BE2C (cell line): Measurements from ENCODE around the gene ARHGEF37.
A peak's percentile ranks its signal among the peaks of the same experiment; 100 is the strongest.

Experiments used
- DNase-seq: peaks from one replicate; pipeline ENCODE4 v3.0.0-alpha.2; 2020
- H3K27me3 ChIP-seq: fragments of 250-450 bp; sonication (Bioruptor Pico); 2 replicates; pipeline ENCODE4 v1.5.1; 2020; ENCODE audit warnings: mild to moderate bottlenecking
- H3K36me3 ChIP-seq: fragments of 250-450 bp; sonication (Bioruptor Pico); 2 replicates; pipeline ENCODE4 v1.5.1; 2020; ENCODE audit warnings: mild to moderate bottlenecking
- H3K4me1 ChIP-seq: fragments of 250-450 bp; sonication (Bioruptor Pico); 2 replicates; pipeline ENCODE4 v1.5.1; 2020
- H3K4me3 ChIP-seq: 2 replicates; pipeline ENCODE4 v1.5.1; 2011; ENCODE audit warnings: low read depth, low read length
- H3K9me3 ChIP-seq: fragments of 250-450 bp; sonication (Bioruptor Pico); 2 replicates; pipeline ENCODE4 v1.5.1; 2020
- TF ChIP-seq, protein P1 (sequence below): IDR thresholded peaks from 2 replicates; pipeline ENCODE4 v1.5.1; 2012; ENCODE audit warnings: mild to moderate bottlenecking, low read depth, low read length

The ARHGEF37 gene

DNA sequence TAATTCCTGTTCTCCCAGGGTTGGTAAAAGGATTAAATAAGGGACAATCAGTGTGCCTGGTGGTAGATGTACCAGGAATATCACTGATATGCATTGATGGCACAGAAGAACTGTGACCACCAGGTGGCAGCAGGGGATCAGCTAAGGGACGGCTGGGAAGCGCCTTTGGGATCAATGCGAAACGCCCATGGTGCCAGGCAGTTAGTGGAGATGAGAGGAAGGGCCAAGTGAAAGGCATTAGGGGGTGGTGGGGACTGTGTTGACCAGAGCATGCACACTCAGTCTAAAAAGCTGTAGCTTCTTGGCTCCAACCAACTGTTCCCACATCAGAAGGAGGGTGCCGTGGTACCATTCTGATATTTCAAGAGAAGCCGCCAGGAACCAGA lies 55.6 kb downstream of the ARHGEF37 start:
- no peaks in the 10 kb centered on the region for H3K36me3 ChIP-seq
- H3K4me3 ChIP-seq = no peak overlapping the region
- no peaks in the 10 kb centered on the region for H3K9me3 ChIP-seq
- H3K27me3 ChIP-seq = no peaks in the 10 kb centered on the region
- no peaks in the 10 kb centered on the region for H3K4me1 ChIP-seq
- TF ChIP-seq, protein P1, sequence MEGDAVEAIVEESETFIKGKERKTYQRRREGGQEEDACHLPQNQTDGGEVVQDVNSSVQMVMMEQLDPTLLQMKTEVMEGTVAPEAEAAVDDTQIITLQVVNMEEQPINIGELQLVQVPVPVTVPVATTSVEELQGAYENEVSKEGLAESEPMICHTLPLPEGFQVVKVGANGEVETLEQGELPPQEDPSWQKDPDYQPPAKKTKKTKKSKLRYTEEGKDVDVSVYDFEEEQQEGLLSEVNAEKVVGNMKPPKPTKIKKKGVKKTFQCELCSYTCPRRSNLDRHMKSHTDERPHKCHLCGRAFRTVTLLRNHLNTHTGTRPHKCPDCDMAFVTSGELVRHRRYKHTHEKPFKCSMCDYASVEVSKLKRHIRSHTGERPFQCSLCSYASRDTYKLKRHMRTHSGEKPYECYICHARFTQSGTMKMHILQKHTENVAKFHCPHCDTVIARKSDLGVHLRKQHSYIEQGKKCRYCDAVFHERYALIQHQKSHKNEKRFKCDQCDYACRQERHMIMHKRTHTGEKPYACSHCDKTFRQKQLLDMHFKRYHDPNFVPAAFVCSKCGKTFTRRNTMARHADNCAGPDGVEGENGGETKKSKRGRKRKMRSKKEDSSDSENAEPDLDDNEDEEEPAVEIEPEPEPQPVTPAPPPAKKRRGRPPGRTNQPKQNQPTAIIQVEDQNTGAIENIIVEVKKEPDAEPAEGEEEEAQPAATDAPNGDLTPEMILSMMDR = peak; percentile 94
- DNase-seq = peak; percentile 90

DNA sequence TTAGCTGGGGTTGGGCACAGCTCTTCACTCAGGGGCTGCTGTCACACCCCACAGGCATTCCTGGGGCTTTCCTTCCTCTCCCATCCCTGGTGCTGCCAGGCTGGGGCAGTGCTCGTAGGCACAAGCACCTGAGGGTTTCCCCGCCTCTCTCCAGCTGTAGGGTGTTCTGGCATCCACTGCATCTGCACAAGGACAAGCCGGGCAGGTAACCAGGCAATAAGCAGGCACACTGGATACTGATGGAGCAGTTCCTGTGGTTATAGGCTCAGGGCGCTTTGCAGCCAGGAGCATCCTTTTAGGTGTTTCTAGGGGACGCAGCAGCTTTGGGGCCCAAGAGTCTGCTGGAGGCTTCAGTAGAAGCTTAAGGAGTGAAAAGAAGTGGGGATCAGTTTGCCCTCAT lies 56.8 kb downstream of the ARHGEF37 start:
- TF ChIP-seq, protein P1 = no peak

DNA sequence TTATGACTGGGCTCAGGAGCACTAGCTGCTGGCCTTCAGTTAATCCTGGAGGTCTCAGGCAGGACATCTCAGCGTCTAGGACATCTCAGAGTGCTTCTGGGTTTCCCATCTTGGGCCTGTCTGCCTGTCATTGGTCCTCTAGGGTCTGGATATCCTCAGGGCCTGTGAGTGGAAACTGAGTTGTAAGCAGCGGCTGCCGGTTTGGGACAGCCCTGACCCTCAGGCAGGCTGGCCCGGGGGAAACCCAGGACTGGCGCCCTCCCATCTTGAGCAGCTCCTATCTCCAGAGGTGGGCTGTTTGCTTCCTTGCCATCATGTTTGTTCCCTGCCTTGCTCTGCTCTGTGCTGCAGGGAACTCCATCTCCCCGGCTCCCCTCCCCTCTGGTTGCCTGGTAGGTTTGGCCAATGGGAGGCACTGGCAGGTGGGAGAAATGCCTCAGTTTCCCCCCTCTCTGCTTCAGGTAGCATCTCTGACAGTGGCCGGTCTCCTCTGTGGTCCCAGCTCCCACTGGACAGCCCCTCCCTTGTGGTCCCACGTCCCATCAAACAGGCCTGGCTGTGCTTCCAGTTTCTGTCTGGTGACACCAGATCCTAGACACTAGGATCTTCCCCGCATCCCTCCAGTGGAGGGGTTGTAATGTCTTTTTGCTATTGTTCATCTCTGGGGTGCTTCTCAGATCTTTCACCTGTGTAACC lies 57.4 kb downstream of the ARHGEF37 start:
- Histone ChIP-seq H3K4me3 (no peak overlapping the region), H3K36me3 (no peaks in the 10 kb centered on the region), H3K27me3 (no peaks in the 10 kb centered on the region), H3K9me3 (no peaks in the 10 kb centered on the region), H3K4me1 (no peaks in the 10 kb centered on the region)
- no peak for DNase-seq
- TF ChIP-seq, protein P1 = no peak

More for the DNA sequence above, 56.8 kb downstream of the ARHGEF37 start:
- Histone ChIP-seq H3K36me3 (no peaks in the 10 kb centered on the region), H3K4me3 (no peak overlapping the region), H3K27me3 (no peaks in the 10 kb centered on the region), H3K4me1 (no peaks in the 10 kb centered on the region), H3K9me3 (no peaks in the 10 kb centered on the region)
- DNase-seq = no peak

DNA sequence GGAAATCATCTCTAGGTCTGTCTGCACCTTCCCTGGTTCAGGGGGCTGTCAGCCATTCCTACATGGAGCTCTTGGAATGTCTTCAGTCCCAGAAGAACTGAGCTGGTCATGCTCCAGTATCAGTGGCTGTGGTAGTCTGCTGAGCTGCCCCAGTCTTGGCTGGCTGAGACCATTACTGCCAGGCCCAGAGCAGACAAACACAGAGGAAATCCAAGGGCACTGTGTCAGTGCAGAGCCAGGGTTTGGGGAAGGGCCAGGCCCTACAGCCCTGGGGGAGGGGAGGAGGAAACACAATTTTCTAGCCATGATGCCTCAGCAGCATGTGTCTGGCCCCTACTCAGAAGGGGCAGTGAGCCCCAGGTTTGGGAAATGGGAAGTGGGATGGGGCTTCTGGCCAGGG lies 58.4 kb downstream of the ARHGEF37 start:
- TF ChIP-seq, protein P1 = no peak
- no peaks in the 10 kb centered on the region for H3K9me3 ChIP-seq
- H3K4me3 ChIP-seq = no peak overlapping the region
- no peaks in the 10 kb centered on the region for H3K4me1 ChIP-seq
- H3K36me3 ChIP-seq = no peaks in the 10 kb centered on the region
- no peaks in the 10 kb centered on the region for H3K27me3 ChIP-seq
- no peak for DNase-seq

DNA sequence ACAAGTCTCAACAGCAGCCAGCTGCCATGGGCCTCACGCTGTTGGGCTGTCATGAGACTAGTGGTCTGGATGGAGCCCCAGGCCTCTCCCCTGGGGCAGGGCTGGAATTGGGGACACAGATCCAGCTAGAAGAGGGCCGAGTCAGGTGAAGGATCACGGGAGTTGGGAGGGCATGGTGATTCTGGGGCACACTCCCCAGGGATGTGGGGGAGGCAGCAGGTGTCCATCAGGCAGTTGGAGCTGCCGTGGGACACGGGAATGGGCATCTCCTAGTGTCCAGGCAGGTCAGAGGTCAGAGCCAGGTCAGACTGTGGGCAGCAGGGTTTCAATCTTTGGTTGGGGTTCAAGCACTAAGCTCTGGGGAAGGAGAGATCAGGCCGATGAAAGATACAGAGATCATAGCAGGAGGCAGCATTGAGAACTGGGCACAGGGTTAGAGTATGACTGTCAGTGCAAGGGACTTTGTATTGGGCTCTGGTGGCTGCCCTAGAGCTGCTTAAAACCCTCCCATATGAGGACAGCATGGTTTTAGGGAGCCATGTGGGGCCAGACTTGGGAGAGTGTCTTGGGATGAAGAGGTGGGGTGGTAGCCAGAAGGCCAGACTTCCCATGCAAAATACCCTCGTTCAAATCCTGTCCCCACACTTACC lies 59.2 kb downstream of the ARHGEF37 start:
- Histone ChIP-seq H3K4me1 (no peaks in the 10 kb centered on the region), H3K36me3 (no peaks in the 10 kb centered on the region), H3K9me3 (no peaks in the 10 kb centered on the region), H3K4me3 (no peak overlapping the region), H3K27me3 (no peaks in the 10 kb centered on the region)
- DNase-seq = no peak
- TF ChIP-seq, protein P1 = no peak

DNA sequence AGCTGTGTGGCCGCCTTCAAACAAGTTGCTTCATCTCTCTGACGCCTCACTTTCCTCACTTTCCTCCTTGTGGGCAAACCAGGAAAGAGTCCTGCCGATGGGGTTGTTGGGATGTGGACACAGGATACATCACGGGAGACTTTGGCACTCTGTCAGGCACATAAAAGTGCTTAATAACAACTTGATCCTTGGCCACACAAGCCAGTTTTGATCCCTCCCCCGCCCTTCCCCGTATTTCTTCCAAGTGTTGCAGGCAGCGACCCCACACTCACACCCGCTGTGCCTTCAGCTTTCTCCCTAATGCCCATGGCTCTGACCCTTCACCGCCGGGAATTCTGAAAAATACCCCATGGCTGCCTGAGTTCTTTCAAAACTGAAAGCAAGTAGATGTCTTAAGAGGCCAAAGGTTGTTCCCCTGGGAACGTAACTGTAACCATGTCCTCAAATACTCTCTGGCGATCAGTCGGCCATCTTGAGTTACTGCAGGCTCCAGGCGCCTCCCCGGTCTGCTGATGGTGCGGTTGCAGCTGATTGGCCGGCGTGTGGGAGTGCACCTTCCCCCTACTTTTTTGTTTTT lies 59.8 kb downstream of the ARHGEF37 start:
- DNase-seq = no peak
- H3K36me3 ChIP-seq = no peaks in the 10 kb centered on the region
- H3K4me1 ChIP-seq = no peaks in the 10 kb centered on the region
- H3K27me3 ChIP-seq = no peaks in the 10 kb centered on the region
- TF ChIP-seq, protein P1 = no peak
- no peak overlapping the region for H3K4me3 ChIP-seq
- H3K9me3 ChIP-seq = no peaks in the 10 kb centered on the region
